Prostate gland (tissue), 2 donors: ENCODE data around the gene CSTF2. TPM values are rescaled to one million over a fixed set of nuclear protein-coding genes. Genes with fewer than 3 reads are reported as not detected.

Experiments
- DNase-seq: peaks from one replicate; pipeline ENCODE4 v3.0.0-alpha.2; 2019; ENCODE audit warnings: low spot score
- H3K27ac ChIP-seq, 2 donors: fragments of 200-600 bp; sonication (generic); 2 replicates each; pipeline ENCODE4 v1.5.1; 2017 to 2019
- H3K27me3 ChIP-seq: fragments of 200-600 bp; sonication (generic); replicated peaks from 2 replicates; pipeline ENCODE4 v1.5.1; 2019; ENCODE audit not compliant: insufficient read depth
- H3K36me3 ChIP-seq, 2 donors: fragments of 200-600 bp; sonication (generic); 1 replicate in 1 of 2; 2 replicates in 1 of 2; pipeline versions ENCODE4 v1.5.1 to v1.8.1; 2017 to 2019
- H3K4me1 ChIP-seq: fragments of 200-600 bp; sonication (generic); replicated peaks from 2 replicates; pipeline ENCODE4 v1.5.1; 2019
- H3K4me3 ChIP-seq, 2 donors: fragments of 200-600 bp; sonication (generic); 2 replicates each; pipeline ENCODE4 v1.5.1; 2017 to 2019
- H3K9me3 ChIP-seq: fragments of 200-600 bp; sonication (generic); 2 replicates; pipeline ENCODE4 v1.5.1; 2017
- POLR2A ChIP-seq: fragments of 450-650 bp; IDR thresholded peaks from one replicate; pipeline ENCODE4 v1.6.1; 2016; ENCODE audit warnings: antibody characterized with exemption, mild to moderate bottlenecking
- POLR2AphosphoS5 ChIP-seq: sonication (generic); formaldehyde crosslinking; IDR thresholded peaks from one replicate; pipeline ENCODE4 v1.6.1; 2017; ENCODE audit warnings: antibody characterized with exemption
- WGBS: methylation state at CpG from one replicate; pipeline ENCODE4 v1.1.5; 2018; 5-methylcytosine and 5-hydroxymethylcytosine counted together
- intact Hi-C: fragments of 100-400 bp; cut with DNase I; formaldehyde crosslinking; loops from one replicate; pipeline ENCODE4 v1.14.2; 2022
- small RNA-seq, 2 donors: library from RNA; depleted of rRNA; stranded (forward); fragments of <200 nt; gene quantifications; one replicate each; pipeline ENCODE3, GENCODE V24; 2016
- total RNA-seq, 2 donors: library from RNA; depleted of rRNA; stranded (reverse); fragments of >200 nt; gene quantifications; one replicate each; pipeline ENCODE4 v1.1.0, GENCODE V29; 2016
- TF ChIP-seq, protein P1 (sequence below), 4 experiments: fragments of 200-600 bp in 2 of 4; fragments of 450-650 bp in 2 of 4; sonication (generic) in 2 of 4; IDR thresholded peaks; 1 replicate in 3 of 4; 2 replicates in 1 of 4; pipeline ENCODE4 v1.5.1; 2016 to 2019; ENCODE audit warnings: antibody characterized with exemption in 4 of 4, mild to moderate bottlenecking in 2 of 4, moderate library complexity in 2 of 4

Gene CSTF2
- total RNA-seq, 2 donors from 2014 or later, result 13.5 to 38.2 TPM

DNA sequence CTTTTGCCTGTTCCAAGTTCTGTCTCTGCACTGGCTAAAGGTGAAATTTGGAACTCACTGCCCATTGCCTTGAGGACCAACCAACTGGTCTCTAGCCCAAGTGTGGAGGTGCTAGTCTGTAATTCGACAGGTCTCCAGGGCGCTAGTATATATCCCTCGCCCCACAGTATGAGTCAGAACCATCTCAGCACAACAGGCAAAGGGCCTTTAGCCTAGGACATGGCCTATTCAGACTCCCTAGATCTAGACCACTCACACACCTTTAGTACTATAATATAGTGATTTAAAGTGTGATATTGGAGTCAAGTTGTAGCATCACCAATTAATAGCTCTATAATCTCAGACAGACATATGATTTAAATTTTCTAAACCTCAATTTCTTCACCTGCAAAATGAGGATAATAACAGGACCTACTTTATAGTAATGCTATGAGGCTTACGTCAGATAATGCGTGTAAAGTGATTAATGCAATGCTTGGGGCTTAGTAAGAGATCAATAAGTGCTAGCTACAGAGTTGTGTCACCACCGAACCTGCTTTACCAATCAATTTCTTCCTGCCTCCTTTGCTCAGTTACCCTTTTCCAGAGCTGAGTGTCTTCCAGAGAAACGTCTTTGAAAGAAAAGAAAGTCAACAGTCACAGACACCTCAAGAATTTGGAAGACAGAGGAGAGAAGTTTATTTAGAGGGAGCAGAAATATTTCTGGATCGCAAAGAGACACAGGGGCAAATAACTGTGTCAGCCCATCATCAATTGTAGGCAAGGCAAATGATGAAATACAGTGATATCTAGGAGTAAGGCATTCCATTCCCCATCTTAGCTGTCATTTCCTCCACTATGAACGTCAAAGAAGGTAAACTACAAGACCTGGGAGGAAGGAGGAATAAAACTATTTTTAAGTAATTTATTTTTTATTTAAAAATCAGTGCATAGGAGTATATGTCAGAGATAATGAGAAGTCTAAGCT is 51.7 kb downstream of the CSTF2 start:
- H3K4me3 ChIP-seq, result no peak overlapping the region
- DNase-seq, result no peak
- no peaks in the 10 kb centered on the region for H3K4me1 ChIP-seq
- intact Hi-C loops, result no loop called here
- no peak overlapping the region for H3K27ac ChIP-seq
- 69% methylated on average over 9 of the region's 9 CpGs for WGBS
- no peaks in the 10 kb centered on the region for H3K27me3 ChIP-seq
- TF ChIP-seq POLR2AphosphoS5 (no peak), POLR2A (no peak)
- TF ChIP-seq, protein P1, sequence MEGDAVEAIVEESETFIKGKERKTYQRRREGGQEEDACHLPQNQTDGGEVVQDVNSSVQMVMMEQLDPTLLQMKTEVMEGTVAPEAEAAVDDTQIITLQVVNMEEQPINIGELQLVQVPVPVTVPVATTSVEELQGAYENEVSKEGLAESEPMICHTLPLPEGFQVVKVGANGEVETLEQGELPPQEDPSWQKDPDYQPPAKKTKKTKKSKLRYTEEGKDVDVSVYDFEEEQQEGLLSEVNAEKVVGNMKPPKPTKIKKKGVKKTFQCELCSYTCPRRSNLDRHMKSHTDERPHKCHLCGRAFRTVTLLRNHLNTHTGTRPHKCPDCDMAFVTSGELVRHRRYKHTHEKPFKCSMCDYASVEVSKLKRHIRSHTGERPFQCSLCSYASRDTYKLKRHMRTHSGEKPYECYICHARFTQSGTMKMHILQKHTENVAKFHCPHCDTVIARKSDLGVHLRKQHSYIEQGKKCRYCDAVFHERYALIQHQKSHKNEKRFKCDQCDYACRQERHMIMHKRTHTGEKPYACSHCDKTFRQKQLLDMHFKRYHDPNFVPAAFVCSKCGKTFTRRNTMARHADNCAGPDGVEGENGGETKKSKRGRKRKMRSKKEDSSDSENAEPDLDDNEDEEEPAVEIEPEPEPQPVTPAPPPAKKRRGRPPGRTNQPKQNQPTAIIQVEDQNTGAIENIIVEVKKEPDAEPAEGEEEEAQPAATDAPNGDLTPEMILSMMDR (IDR thresholded peaks at IDR 0.05), result no peak
- H3K9me3 ChIP-seq, result no peaks in the 10 kb centered on the region
- no peaks in the 10 kb centered on the region for H3K36me3 ChIP-seq

DNA sequence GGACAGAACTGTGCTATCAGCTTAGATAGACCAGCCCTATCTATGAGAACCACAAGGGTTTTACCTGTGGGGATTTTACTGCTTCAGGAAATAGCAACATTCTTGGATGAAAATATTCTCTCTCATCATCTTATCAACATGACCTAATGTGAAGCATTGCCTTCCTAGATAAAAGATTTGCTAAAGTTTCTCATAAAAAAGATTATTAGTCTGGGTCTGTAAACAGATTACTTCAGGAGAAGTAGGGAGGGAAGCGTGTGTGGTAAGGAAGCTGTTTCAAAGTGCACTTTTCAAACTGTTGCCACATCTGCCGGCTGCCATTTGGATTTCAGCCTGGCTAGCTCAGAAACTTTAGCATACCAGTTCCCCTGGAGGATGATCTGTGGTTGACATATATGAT is 54.1 kb downstream of the CSTF2 start, which contains the start of gene NOX1:
NOX1 (minus strand) TSS at position 35 of the 400 bp plus-strand sequence. CDS start 220 bp downstream, outside the sequence.
- no peaks in the 10 kb centered on the region for H3K9me3 ChIP-seq
- TF ChIP-seq, protein P1 (IDR thresholded peaks at IDR 0.05), result no peak
- no peak for TF ChIP-seq POLR2A
- TF ChIP-seq POLR2AphosphoS5, result no peak
- intact Hi-C loops, result no loop called here
- DNase-seq, result no peak
- no peak within 1 kb of the TSS for H3K27ac ChIP-seq
- no peaks in the 10 kb centered on the region for H3K4me1 ChIP-seq
- no peak within 1 kb of the TSS for H3K4me3 ChIP-seq
- WGBS, result 9% methylated on average over 2 of the region's 2 CpGs
- H3K36me3 ChIP-seq, result no peaks in the 10 kb centered on the region
- no peaks in the 10 kb centered on the region for H3K27me3 ChIP-seq

DNA sequence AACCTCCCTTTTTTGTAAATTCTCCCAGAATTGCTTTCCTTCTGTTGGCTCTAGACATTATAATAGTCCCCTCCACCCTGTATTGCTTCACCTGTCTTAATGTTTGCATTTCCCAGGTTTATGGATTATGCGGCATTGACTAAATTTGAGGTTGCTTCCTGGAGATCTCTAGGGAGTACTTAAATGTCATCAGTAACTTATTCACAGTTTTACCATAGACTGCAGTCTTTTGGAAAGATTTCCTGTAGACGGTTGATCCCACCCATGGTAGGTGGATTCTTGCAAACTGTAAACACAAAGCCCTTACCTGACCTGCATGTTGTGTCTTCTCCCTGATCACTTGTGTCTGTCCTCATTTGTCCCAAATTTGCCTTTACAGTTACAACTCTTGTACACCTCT is 60.2 kb downstream of the CSTF2 start:
- Histone ChIP-seq H3K4me1 (no peaks in the 10 kb centered on the region), H3K9me3 (no peaks in the 10 kb centered on the region), H3K36me3 (no peaks in the 10 kb centered on the region), H3K4me3 (no peak overlapping the region), H3K27ac (no peak overlapping the region), H3K27me3 (no peaks in the 10 kb centered on the region)
- DNase-seq, result no peak
- intact Hi-C loops, result no loop called here
- WGBS, result 52% methylated on average over 2 of the region's 2 CpGs
- TF ChIP-seq, protein P1 (IDR thresholded peaks at IDR 0.05), result no peak
- TF ChIP-seq POLR2A, result no peak
- no peak for TF ChIP-seq POLR2AphosphoS5

DNA sequence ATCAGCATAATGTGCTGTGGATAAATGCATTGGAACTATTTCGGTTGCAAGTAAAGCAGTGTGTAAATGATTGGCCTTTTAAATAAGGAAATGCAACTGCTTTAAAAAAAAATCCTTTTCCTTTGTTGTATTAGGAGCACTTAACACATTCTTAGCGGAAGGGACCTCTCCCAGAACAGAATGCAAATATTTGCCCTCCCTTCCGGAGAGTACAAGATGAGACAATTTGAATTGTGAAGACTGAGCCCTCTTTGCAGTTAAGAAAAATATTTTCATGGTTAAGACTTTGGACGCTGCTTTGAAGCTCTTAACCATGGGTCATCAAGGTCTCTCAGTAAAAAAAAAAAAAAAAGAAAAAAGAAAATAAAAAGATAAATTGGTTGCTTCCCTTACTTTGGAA is 63.5 kb downstream of the CSTF2 start:
- DNase-seq, result no peak

More for the DNA sequence above, 63.5 kb downstream of the CSTF2 start:
- Histone ChIP-seq H3K4me3 (no peak overlapping the region), H3K27me3 (no peaks in the 10 kb centered on the region), H3K4me1 (no peaks in the 10 kb centered on the region), H3K36me3 (no peaks in the 10 kb centered on the region), H3K27ac (no peak overlapping the region), H3K9me3 (no peaks in the 10 kb centered on the region)
- no peak for TF ChIP-seq POLR2AphosphoS5
- TF ChIP-seq, protein P1 (IDR thresholded peaks at IDR 0.05), result no peak
- no peak for TF ChIP-seq POLR2A
- intact Hi-C loops, result no loop called here
- 24% methylated on average over 4 of the region's 4 CpGs for WGBS

Small RNA genes within 50 kb of the gene (small RNA-seq; reads per million reads assigned to genes)
- gene RF00411, result 0 to 0.10 reads per million in 2 donors

Other genes with a start within 250 kb of the CSTF2 start
- not detected for gene TNMD, start 235.5 kb upstream of the CSTF2 start, total RNA-seq
- 10 to 100 TPM; 26.1 to 34.9 TPM for gene TSPAN6, start 183.6 kb upstream of the CSTF2 start, total RNA-seq
- 1 to 10 TPM; 4.8 to 5.1 TPM for gene SRPX2, start 176.2 kb upstream of the CSTF2 start, total RNA-seq
- 10 to 100 TPM; 25.7 to 39.3 TPM for gene SYTL4, start 88.3 kb upstream of the CSTF2 start, total RNA-seq
- under 1 TPM; 0.14 to 0.62 TPM for gene NOX1, start 54.0 kb downstream of the CSTF2 start, total RNA-seq
- under 1 TPM; 0.36 to 0.85 TPM for gene XKRX, start 108.5 kb downstream of the CSTF2 start, total RNA-seq
- gene ARL13A, start 149.3 kb downstream of the CSTF2 start, total RNA-seq, result 1 to 10 TPM in 1 of 2 donors, not detected in 1; 1.2 TPM
- 10 to 100 TPM; 14.0 to 29.5 TPM for gene TRMT2B, start 231.7 kb downstream of the CSTF2 start, total RNA-seq